ENCODE data around the gene FBXW12. TPM values are rescaled to one million over a fixed set of nuclear protein-coding genes. Genes with fewer than 3 reads are reported as not detected.

Gene FBXW12
- total RNA-seq, 1 donor from 2014 or later: not detected

DNA sequence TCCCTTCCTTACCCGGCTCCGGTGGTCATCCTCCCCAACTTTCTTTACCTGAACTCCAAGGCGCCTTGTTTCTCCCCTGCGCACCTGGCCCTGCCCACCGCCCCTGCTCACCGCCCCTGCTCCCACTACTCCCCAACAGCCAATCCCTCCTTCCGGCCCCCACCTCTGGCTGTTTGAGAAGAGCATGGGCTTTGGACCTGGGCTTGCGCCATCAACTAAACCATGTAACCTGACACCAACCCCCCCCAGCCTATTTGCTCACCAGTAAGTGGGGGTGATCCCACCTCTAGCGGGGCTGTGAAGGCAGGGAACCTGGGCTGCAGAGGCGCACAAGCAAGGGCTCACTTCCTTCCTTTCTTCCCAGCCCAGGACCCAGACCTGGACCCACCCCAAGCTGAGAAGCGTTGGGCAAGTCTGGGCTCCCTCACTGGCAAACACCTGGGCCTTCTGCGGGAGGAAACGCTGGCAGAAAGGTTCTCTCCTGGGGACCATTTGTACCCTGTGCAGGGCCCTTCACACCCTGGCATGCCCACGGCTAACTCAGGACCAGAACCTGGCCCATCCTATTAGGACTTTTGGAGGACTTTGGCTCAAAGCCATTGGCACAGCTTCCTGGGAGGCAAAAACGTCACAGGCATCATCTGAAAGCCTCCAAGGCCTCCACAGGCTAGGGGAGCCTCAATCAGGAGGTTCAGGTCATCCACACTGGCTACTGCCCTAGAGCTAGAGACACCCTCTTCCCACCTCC is 58.1 kb downstream of the FBXW12 start, which contains the start of gene PLXNB1:
Gene PLXNB1, minus strand, starts transcription at position 127 of the 748 bp plus-strand sequence. CDS start 5,475 bp downstream, outside the sequence.
- ATAC-seq (ENCODE audit: low read depth): peak; percentile 25
- intact Hi-C loops (cut with micrococcal nuclease): no loop called here
- no peaks in the 10 kb centered on the region for H3K9me3 Mint-ChIP-seq
- peaks cover 9% of the 10 kb centered on the region for H3K27me3 Mint-ChIP-seq
- CTCF ChIA-PET: interaction anchor here (11.5 kb wide), 1 partner anchor 29 kb away, joined by 206 read pairs; no protein-coding TSS in a partner anchor
- H3K27ac Mint-ChIP-seq: peak within 1 kb of the TSS; percentile 61
- peak within 1 kb of the TSS; percentile 82 for H3K4me3 Mint-ChIP-seq
- POLR2A ChIA-PET: no interaction called here
- peaks cover 23% of the 10 kb centered on the region for H3K36me3 Mint-ChIP-seq (ENCODE audit: low read depth)
- H3K4me1 Mint-ChIP-seq: peaks cover 5% of the 10 kb centered on the region
- no peak for DNase-seq
- TF ChIP-seq, protein P1, sequence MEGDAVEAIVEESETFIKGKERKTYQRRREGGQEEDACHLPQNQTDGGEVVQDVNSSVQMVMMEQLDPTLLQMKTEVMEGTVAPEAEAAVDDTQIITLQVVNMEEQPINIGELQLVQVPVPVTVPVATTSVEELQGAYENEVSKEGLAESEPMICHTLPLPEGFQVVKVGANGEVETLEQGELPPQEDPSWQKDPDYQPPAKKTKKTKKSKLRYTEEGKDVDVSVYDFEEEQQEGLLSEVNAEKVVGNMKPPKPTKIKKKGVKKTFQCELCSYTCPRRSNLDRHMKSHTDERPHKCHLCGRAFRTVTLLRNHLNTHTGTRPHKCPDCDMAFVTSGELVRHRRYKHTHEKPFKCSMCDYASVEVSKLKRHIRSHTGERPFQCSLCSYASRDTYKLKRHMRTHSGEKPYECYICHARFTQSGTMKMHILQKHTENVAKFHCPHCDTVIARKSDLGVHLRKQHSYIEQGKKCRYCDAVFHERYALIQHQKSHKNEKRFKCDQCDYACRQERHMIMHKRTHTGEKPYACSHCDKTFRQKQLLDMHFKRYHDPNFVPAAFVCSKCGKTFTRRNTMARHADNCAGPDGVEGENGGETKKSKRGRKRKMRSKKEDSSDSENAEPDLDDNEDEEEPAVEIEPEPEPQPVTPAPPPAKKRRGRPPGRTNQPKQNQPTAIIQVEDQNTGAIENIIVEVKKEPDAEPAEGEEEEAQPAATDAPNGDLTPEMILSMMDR (IDR thresholded peaks at IDR 0.05): no peak

DNA sequence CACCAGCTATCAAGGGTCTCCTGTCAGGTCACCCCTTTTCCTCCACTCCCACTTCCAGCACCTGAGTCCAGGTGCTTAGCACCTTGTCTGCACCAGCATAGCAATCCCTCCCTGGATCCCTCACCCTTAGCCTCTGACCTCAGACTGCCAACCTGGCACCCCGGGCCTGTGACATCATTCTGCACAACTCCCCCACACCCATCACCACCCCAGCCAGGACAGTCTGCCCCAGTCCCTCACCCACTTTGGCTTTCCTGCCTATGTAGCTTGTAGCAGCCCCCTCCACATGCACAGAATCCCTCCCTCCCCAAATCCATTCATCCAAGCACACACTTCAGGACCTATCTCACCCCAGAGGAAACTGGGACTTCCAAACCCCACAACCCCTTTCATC is 58.7 kb downstream of the FBXW12 start:
- H3K27ac Mint-ChIP-seq: no peak overlapping the region
- H3K4me3 Mint-ChIP-seq: peak overlapping the region; percentile 82
- TF ChIP-seq, protein P1 (IDR thresholded peaks at IDR 0.05): no peak
- H3K27me3 Mint-ChIP-seq: peaks cover 9% of the 10 kb centered on the region
- no peak for DNase-seq
- peaks cover 25% of the 10 kb centered on the region for H3K36me3 Mint-ChIP-seq (ENCODE audit: low read depth)
- H3K9me3 Mint-ChIP-seq: no peaks in the 10 kb centered on the region
- intact Hi-C loops (cut with micrococcal nuclease): no loop called here
- CTCF ChIA-PET: interaction anchor here (11.5 kb wide), 1 partner anchor 30 kb away, joined by 206 read pairs; no protein-coding TSS in a partner anchor
- H3K4me1 Mint-ChIP-seq: peaks cover 5% of the 10 kb centered on the region
- no peak for ATAC-seq (ENCODE audit: low read depth)
- POLR2A ChIA-PET: interaction anchor here (0.6 kb wide), 1 partner anchor 41 kb away, joined by 3 read pairs; no protein-coding TSS in a partner anchor

DNA sequence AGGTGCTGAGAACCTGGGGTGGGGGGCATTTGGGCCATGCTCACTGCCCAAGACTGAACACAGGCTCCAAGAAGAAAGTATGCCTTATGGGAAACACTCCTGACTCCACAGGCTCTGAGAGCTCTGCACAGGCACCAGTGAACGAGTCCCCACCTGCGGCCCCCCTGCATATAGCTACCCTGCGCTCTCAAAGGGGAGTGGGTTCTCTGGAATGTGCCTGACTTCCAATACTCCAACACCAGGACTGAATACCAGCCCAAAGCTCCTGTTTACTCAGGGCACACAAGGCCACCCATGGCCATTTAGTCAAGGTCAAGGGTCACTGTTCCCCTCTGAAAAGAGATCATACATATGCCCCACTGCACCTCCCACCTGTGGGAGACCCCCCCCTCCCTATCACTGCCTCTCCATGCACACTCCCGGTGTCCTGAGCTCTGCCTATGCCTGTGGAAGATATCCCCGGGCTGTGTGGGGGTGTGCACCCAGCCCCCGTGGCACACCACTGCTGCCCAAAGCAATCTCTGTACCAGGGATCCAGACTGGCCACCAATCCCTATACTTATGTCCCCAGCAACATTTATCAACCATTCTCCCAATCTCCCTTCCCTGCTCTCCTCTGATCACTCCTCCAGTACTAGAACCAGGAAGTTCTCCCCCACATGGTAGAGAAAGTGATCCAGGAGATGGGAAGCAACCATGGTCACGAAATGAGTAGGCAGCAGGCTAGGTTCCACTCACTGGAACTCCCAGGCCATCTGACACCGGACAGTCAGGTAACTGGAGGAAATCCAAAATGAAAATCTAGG is 59.4 kb downstream of the FBXW12 start:
- Mint-ChIP-seq H3K9me3 (no peaks in the 10 kb centered on the region), H3K27me3 (peaks cover 9% of the 10 kb centered on the region), H3K36me3 (ENCODE audit: low read depth) (peaks cover 25% of the 10 kb centered on the region), H3K27ac (no peak overlapping the region), H3K4me3 (peak overlapping the region; percentile 82), H3K4me1 (peaks cover 5% of the 10 kb centered on the region)
- intact Hi-C loops (cut with micrococcal nuclease): no loop called here
- ChIA-PET POLR2A (interaction anchor here (0.6 kb wide), 1 partner anchor 41 kb away, joined by 3 read pairs; no protein-coding TSS in a partner anchor), CTCF (interaction anchor here (11.5 kb wide), 1 partner anchor 30 kb away, joined by 206 read pairs; no protein-coding TSS in a partner anchor)
- ATAC-seq (ENCODE audit: low read depth) (no peak), DNase-seq (no peak)
- TF ChIP-seq, protein P1 (IDR thresholded peaks at IDR 0.05): no peak

DNA sequence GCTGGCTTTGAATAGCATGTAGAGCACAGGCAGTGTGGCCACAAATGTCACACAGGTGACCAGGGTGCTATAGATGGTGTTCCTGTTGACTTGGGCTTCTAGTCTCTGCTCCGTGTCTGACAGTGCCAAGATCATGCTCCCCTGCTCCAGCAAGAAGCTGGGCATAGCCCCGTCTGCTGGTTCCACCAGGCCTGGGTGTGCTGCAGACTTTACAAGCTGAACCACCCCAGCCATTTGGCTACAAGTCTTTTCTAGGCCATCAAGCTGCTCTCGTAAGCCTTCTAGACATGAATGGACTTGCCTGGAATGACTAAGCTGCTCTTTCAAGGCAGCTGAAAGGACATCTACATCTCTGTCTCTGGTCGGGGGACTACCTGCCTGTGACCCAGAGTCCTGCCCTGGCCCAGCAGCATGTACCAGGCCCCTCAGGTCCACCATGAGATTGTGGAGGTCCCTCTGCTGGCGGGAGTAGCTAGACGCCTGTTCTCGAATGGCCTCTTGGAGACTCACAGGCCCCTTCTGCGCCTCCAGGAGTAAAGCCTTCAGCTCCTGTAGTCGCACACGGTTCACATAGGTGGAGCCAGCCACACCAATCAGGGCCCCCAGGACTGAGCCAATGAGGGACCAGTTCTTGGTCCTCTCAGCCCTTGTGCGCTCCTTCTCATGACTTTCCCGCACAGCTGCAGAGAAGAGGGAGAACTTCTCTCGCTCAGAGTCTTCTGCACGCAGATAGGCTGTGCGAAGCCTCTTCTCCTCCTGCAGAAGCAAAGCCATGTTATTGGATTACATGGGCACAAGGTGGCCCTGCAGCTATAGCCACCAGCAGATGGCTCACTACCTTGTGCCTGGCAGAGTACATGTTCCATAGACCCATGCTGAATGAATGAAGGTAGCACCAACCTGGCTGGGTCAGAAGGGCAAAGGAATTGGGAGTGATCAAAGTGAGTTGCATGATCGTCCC is 60.7 kb downstream of the FBXW12 start:
- CTCF ChIA-PET: interaction anchor here (5.6 to 11.5 kb wide), 2 partner anchors 32 to 161 kb away, joined by 109 to 206 read pairs; no protein-coding TSS in a partner anchor
- Mint-ChIP-seq H3K4me1 (peaks cover 8% of the 10 kb centered on the region), H3K27me3 (peaks cover 6% of the 10 kb centered on the region), H3K27ac (no peak overlapping the region), H3K9me3 (no peaks in the 10 kb centered on the region), H3K36me3 (ENCODE audit: low read depth) (peaks cover 25% of the 10 kb centered on the region), H3K4me3 (no peak overlapping the region)
- POLR2A ChIA-PET: no interaction called here
- DNase-seq (no peak), ATAC-seq (ENCODE audit: low read depth) (no peak)
- intact Hi-C loops (cut with micrococcal nuclease): no loop called here
- TF ChIP-seq, protein P1 (IDR thresholded peaks at IDR 0.05): no peak

Data from activated B cell treated with CpG ODN at 0.5 μM for 24 hours (primary cell).